Smooth muscle cell (in vitro differentiated cells): ENCODE measurements around the gene DCST2. TPM values are rescaled to one million over a fixed set of nuclear protein-coding genes. Genes with fewer than 3 reads are reported as not detected.
A peak's percentile ranks its signal among the peaks of the same experiment; 100 is the strongest.

Experiments
- DNase-seq: peaks from one replicate; lab custom pipeline; 2025; ENCODE audit not compliant: unreplicated experiment; lab: John Stamatoyannopoulos, UW
- H2AFZ ChIP-seq: fragments of 200-600 bp; sonication (generic); 2 replicates; pipeline ENCODE4 v1.6.0; 2016; ENCODE audit warnings: antibody characterized with exemption, low read depth, mild to moderate bottlenecking
- H3F3A ChIP-seq: fragments of 200-600 bp; sonication (generic); 2 replicates; pipeline ENCODE4 v1.6.0; 2017; ENCODE audit warnings: antibody characterized with exemption, low read depth
- H3K27ac ChIP-seq: fragments of 200-600 bp; sonication (generic); 2 replicates; pipeline ENCODE4 v1.5.1; 2016; ENCODE audit warnings: low read depth, mild to moderate bottlenecking
- H3K27me3 ChIP-seq: fragments of 200-600 bp; sonication (generic); 2 replicates; pipeline ENCODE4 v1.6.1; 2016; ENCODE audit warnings: low read depth, mild to moderate bottlenecking
- H3K36me3 ChIP-seq: fragments of 200-600 bp; sonication (generic); 2 replicates; pipeline ENCODE4 v1.5.1; 2016; ENCODE audit warnings: low read depth
- H3K4me1 ChIP-seq: fragments of 200-600 bp; sonication (generic); 2 replicates; pipeline ENCODE4 v1.5.1; 2016; ENCODE audit warnings: low read depth
- H3K4me2 ChIP-seq: fragments of 200-600 bp; sonication (generic); 2 replicates; pipeline ENCODE4 v1.6.0; 2016; ENCODE audit warnings: mild to moderate bottlenecking
- H3K4me3 ChIP-seq: fragments of 200-600 bp; sonication (generic); 2 replicates; pipeline ENCODE4 v1.5.1; 2016; ENCODE audit warnings: mild to moderate bottlenecking
- H3K79me2 ChIP-seq: fragments of 200-600 bp; sonication (generic); 2 replicates; pipeline ENCODE4 v1.6.0; 2016; ENCODE audit warnings: low read depth, mild to moderate bottlenecking
- H3K9ac ChIP-seq: fragments of 200-600 bp; sonication (generic); 2 replicates; pipeline ENCODE4 v1.6.0; 2016; ENCODE audit warnings: low read depth
- H3K9me3 ChIP-seq: fragments of 200-600 bp; sonication (generic); replicated peaks from 2 replicates; pipeline ENCODE4 v1.5.1; 2016; ENCODE audit warnings: low read depth
- H4K20me1 ChIP-seq: fragments of 200-600 bp; sonication (generic); 2 replicates; pipeline ENCODE4 v1.6.0; 2016; ENCODE audit warnings: low read depth
- WGBS: methylation state at CpG from one replicate; pipeline ENCODE4 v1.1.7; 2016; ENCODE audit warnings: low lambda C conversion rate; 5-methylcytosine and 5-hydroxymethylcytosine counted together
- polyA plus RNA-seq: library from polyadenylated mRNA; unstranded; fragments of >200 nt; fragmentation: Nextera tagmentation; extraction: Ambion mirVana; gene quantifications from 2 replicates; pipeline ENCODE4 v1.2.1, GENCODE V29; 2016
- total RNA-seq: library from RNA; depleted of rRNA; stranded (reverse); fragments of >200 nt; gene quantifications from 2 replicates; pipeline ENCODE4 v1.2.3, GENCODE V29; 2014
- TF ChIP-seq, protein P1 (sequence below): fragments of 200-600 bp; sonication (generic); IDR thresholded peaks from 2 replicates; pipeline ENCODE4 v1.5.1; 2017; ENCODE audit warnings: borderline replicate concordance, mild to moderate bottlenecking, antibody characterized with exemption; ENCODE audit not compliant: insufficient read depth, poor library complexity, severe bottlenecking

The DCST2 gene
- total and polyA plus RNA-seq, 2 experiments from 2014 or later: 1.3 TPM; not detected in 1

GRCh38 chr1:155070721-155071569 is 37.4 kb upstream of the DCST2 start:
- peak; percentile 53 for DNase-seq
- no peak overlapping the region for H3K9ac ChIP-seq
- 5% methylated on average over 55 of the region's 61 CpGs for WGBS
- H4K20me1 ChIP-seq: peaks cover 25% of the 10 kb centered on the region
- H3K9me3 ChIP-seq: no peaks in the 10 kb centered on the region
- H2AFZ ChIP-seq: peak overlapping the region; percentile 34
- H3K4me2 ChIP-seq: peak overlapping the region; percentile 95
- H3K4me3 ChIP-seq: peak overlapping the region; percentile 46
- no peaks in the 10 kb centered on the region for H3K36me3 ChIP-seq
- no peaks in the 10 kb centered on the region for H3K79me2 ChIP-seq
- H3K27ac ChIP-seq: peak overlapping the region; percentile 5
- no peaks in the 10 kb centered on the region for H3F3A ChIP-seq
- peaks cover 15% of the 10 kb centered on the region for H3K4me1 ChIP-seq
- H3K27me3 ChIP-seq: peaks cover 16% of the 10 kb centered on the region
- TF ChIP-seq, protein P1, sequence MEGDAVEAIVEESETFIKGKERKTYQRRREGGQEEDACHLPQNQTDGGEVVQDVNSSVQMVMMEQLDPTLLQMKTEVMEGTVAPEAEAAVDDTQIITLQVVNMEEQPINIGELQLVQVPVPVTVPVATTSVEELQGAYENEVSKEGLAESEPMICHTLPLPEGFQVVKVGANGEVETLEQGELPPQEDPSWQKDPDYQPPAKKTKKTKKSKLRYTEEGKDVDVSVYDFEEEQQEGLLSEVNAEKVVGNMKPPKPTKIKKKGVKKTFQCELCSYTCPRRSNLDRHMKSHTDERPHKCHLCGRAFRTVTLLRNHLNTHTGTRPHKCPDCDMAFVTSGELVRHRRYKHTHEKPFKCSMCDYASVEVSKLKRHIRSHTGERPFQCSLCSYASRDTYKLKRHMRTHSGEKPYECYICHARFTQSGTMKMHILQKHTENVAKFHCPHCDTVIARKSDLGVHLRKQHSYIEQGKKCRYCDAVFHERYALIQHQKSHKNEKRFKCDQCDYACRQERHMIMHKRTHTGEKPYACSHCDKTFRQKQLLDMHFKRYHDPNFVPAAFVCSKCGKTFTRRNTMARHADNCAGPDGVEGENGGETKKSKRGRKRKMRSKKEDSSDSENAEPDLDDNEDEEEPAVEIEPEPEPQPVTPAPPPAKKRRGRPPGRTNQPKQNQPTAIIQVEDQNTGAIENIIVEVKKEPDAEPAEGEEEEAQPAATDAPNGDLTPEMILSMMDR: peak; percentile 24

DNA sequence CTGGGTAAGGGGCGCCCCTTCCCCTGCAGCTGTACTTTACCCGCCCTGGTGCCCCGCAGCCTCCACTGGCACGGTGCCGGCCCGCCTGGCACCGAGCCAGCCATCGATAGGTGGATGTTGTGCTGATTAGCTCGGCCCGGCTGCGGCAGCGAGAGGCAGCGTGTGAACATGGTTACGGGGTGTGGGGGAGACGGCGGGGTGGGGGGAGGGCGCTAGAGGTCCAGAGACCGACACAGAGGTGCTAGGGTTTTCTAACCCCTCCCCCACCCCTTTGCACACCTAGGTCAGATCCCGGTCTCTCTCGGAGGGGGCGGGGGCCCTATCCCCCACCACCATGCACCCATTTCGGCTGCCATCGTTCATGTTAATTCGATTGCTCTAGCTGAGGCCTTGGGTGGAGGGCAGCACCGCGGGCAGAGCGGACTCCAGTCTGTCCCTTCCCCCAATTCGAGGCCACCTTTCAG is 36.6 kb upstream of the DCST2 start:
- Histone ChIP-seq H3K4me3 (peak overlapping the region; percentile 46), H3K4me1 (peaks cover 15% of the 10 kb centered on the region), H3K9me3 (no peaks in the 10 kb centered on the region), H3K27me3 (peaks cover 16% of the 10 kb centered on the region), H3K9ac (no peak overlapping the region), H4K20me1 (peaks cover 30% of the 10 kb centered on the region), H2AFZ (no peak overlapping the region), H3F3A (no peaks in the 10 kb centered on the region), H3K79me2 (peaks cover under 1% of the 10 kb centered on the region), H3K4me2 (peak overlapping the region; percentile 95), H3K36me3 (no peaks in the 10 kb centered on the region), H3K27ac (no peak overlapping the region)
- WGBS: 20% methylated on average over 27 of the region's 28 CpGs
- no peak for DNase-seq
- TF ChIP-seq, protein P1: no peak

DNA sequence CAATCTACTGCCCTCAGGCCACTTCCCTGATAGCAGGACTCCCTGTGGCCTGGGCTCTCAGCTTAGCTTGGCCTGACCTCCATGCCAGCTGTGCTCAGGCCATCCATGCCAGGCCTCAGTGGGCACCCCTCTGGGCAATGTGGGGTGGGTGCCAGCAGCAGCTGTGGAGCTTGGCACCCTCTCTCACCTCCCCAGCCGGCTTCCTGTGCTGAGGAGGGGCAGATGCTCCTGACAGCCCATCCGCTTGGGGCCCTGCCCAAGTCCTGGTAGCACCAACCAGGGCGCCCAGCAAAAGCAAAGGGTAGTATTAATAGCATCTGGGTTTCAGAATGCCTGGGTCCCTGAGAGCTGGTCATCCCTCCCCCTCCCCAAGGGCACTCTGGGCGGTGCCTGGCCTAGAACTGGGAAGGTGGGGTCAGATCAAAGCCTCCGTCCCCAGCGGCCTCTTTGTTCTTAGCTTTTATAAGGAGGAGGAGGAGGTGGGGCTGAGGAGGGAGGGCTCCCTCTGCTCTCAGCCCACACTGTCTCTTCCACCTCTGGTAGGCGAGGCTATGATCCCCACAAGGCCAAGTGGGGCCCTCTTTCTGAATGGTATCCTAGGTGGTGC is 36.1 kb upstream of the DCST2 start:
- TF ChIP-seq, protein P1: no peak
- Histone ChIP-seq H4K20me1 (peaks cover 36% of the 10 kb centered on the region), H3F3A (no peaks in the 10 kb centered on the region), H3K4me2 (no peak overlapping the region), H3K4me3 (no peak overlapping the region), H3K9ac (no peak overlapping the region), H3K4me1 (peaks cover 15% of the 10 kb centered on the region), H3K27ac (no peak overlapping the region), H3K9me3 (no peaks in the 10 kb centered on the region), H3K79me2 (peaks cover 6% of the 10 kb centered on the region), H3K36me3 (no peaks in the 10 kb centered on the region), H3K27me3 (peaks cover 16% of the 10 kb centered on the region), H2AFZ (no peak overlapping the region)
- WGBS: 80% methylated on average over 7 of the region's 7 CpGs
- no peak for DNase-seq
